Smooth muscle cell (in vitro differentiated cells): Measurements from ENCODE around the gene C6orf132. TPM values are rescaled to one million over a fixed set of nuclear protein-coding genes. Genes with fewer than 3 reads are reported as not detected.

ENCODE experiments used
- DNase-seq: peaks from one replicate; lab custom pipeline; 2025; ENCODE audit not compliant: unreplicated experiment; lab: John Stamatoyannopoulos, UW
- H2AFZ ChIP-seq: fragments of 200-600 bp; sonication (generic); 2 replicates; pipeline ENCODE4 v1.6.0; 2016; ENCODE audit warnings: antibody characterized with exemption, low read depth, mild to moderate bottlenecking
- H3F3A ChIP-seq: fragments of 200-600 bp; sonication (generic); 2 replicates; pipeline ENCODE4 v1.6.0; 2017; ENCODE audit warnings: antibody characterized with exemption, low read depth
- H3K27ac ChIP-seq: fragments of 200-600 bp; sonication (generic); 2 replicates; pipeline ENCODE4 v1.5.1; 2016; ENCODE audit warnings: low read depth, mild to moderate bottlenecking
- H3K27me3 ChIP-seq: fragments of 200-600 bp; sonication (generic); 2 replicates; pipeline ENCODE4 v1.6.1; 2016; ENCODE audit warnings: low read depth, mild to moderate bottlenecking
- H3K36me3 ChIP-seq: fragments of 200-600 bp; sonication (generic); 2 replicates; pipeline ENCODE4 v1.5.1; 2016; ENCODE audit warnings: low read depth
- H3K4me1 ChIP-seq: fragments of 200-600 bp; sonication (generic); 2 replicates; pipeline ENCODE4 v1.5.1; 2016; ENCODE audit warnings: low read depth
- H3K4me2 ChIP-seq: fragments of 200-600 bp; sonication (generic); 2 replicates; pipeline ENCODE4 v1.6.0; 2016; ENCODE audit warnings: mild to moderate bottlenecking
- H3K4me3 ChIP-seq: fragments of 200-600 bp; sonication (generic); 2 replicates; pipeline ENCODE4 v1.5.1; 2016; ENCODE audit warnings: mild to moderate bottlenecking
- H3K79me2 ChIP-seq: fragments of 200-600 bp; sonication (generic); 2 replicates; pipeline ENCODE4 v1.6.0; 2016; ENCODE audit warnings: low read depth, mild to moderate bottlenecking
- H3K9ac ChIP-seq: fragments of 200-600 bp; sonication (generic); 2 replicates; pipeline ENCODE4 v1.6.0; 2016; ENCODE audit warnings: low read depth
- H3K9me3 ChIP-seq: fragments of 200-600 bp; sonication (generic); replicated peaks from 2 replicates; pipeline ENCODE4 v1.5.1; 2016; ENCODE audit warnings: low read depth
- H4K20me1 ChIP-seq: fragments of 200-600 bp; sonication (generic); 2 replicates; pipeline ENCODE4 v1.6.0; 2016; ENCODE audit warnings: low read depth
- CTCF ChIP-seq: fragments of 200-600 bp; sonication (generic); IDR thresholded peaks from 2 replicates; pipeline ENCODE4 v1.5.1; 2017; ENCODE audit warnings: borderline replicate concordance, mild to moderate bottlenecking, antibody characterized with exemption; ENCODE audit not compliant: insufficient read depth, poor library complexity, severe bottlenecking
- WGBS: methylation state at CpG from one replicate; pipeline ENCODE4 v1.1.7; 2016; ENCODE audit warnings: low lambda C conversion rate; 5-methylcytosine and 5-hydroxymethylcytosine counted together
- polyA plus RNA-seq: library from polyadenylated mRNA; unstranded; fragments of >200 nt; fragmentation: Nextera tagmentation; extraction: Ambion mirVana; gene quantifications from 2 replicates; pipeline ENCODE4 v1.2.1, GENCODE V29; 2016
- total RNA-seq: library from RNA; depleted of rRNA; stranded (reverse); fragments of >200 nt; gene quantifications from 2 replicates; pipeline ENCODE4 v1.2.3, GENCODE V29; 2014

Gene C6orf132
- total and polyA plus RNA-seq, 2 experiments from 2014 or later: 1.4 to 4.9 TPM

- no peak overlapping the region for H3K4me2 ChIP-seq
- H3F3A ChIP-seq: peaks cover 5% of the 10 kb centered on the region
- H3K79me2 ChIP-seq: no peaks in the 10 kb centered on the region
- no peaks in the 10 kb centered on the region for H3K36me3 ChIP-seq
- no peaks in the 10 kb centered on the region for H3K27me3 ChIP-seq
- H4K20me1 ChIP-seq: no peaks in the 10 kb centered on the region
- H3K27ac ChIP-seq: no peak overlapping the region
- H3K9ac ChIP-seq: no peak overlapping the region
- no peak for DNase-seq
- no peak overlapping the region for H2AFZ ChIP-seq
- no peak for TF ChIP-seq CTCF
- no peaks in the 10 kb centered on the region for H3K9me3 ChIP-seq
- H3K4me3 ChIP-seq: no peak overlapping the region
- 85% methylated on average over 17 of the region's 19 CpGs for WGBS
- peaks cover 5% of the 10 kb centered on the region for H3K4me1 ChIP-seq
These were observed 36.1 kb downstream of the C6orf132 start for GRCh38 chr6:42106112-42107023.

GRCh38 chr6:42105709-42106108 is 36.7 kb downstream of the C6orf132 start:
- H3K27ac ChIP-seq: no peak overlapping the region
- no peak overlapping the region for H2AFZ ChIP-seq
- H3K9ac ChIP-seq: no peak overlapping the region
- H3K4me3 ChIP-seq: no peak overlapping the region
- H4K20me1 ChIP-seq: no peaks in the 10 kb centered on the region
- no peak overlapping the region for H3K4me2 ChIP-seq
- H3K36me3 ChIP-seq: no peaks in the 10 kb centered on the region
- no peaks in the 10 kb centered on the region for H3K27me3 ChIP-seq
- H3K4me1 ChIP-seq: peaks cover 8% of the 10 kb centered on the region
- DNase-seq: no peak
- TF ChIP-seq CTCF: no peak
- H3F3A ChIP-seq: peaks cover 10% of the 10 kb centered on the region
- WGBS: 85% methylated on average over 1 of the region's 1 CpG
- no peaks in the 10 kb centered on the region for H3K79me2 ChIP-seq
- no peaks in the 10 kb centered on the region for H3K9me3 ChIP-seq

GRCh38 chr6:42105156-42105648 is 37.2 kb downstream of the C6orf132 start:
- TF ChIP-seq CTCF: no peak
- Histone ChIP-seq H3K27me3 (no peaks in the 10 kb centered on the region), H3K9ac (no peak overlapping the region), H3K4me2 (peak overlapping the region; percentile 91), H3K4me3 (no peak overlapping the region), H3K36me3 (no peaks in the 10 kb centered on the region), H3K4me1 (peaks cover 8% of the 10 kb centered on the region), H3K9me3 (no peaks in the 10 kb centered on the region), H2AFZ (no peak overlapping the region), H3K27ac (no peak overlapping the region), H4K20me1 (no peaks in the 10 kb centered on the region), H3K79me2 (no peaks in the 10 kb centered on the region), H3F3A (peaks cover 10% of the 10 kb centered on the region)
- no peak for DNase-seq
- WGBS: 90% methylated on average over 17 of the region's 17 CpGs

- Histone ChIP-seq H2AFZ (peak overlapping the region; percentile 73), H3K36me3 (no peaks in the 10 kb centered on the region), H3K4me2 (peak overlapping the region; percentile 91), H3K9me3 (no peaks in the 10 kb centered on the region), H3F3A (peaks cover 10% of the 10 kb centered on the region), H3K9ac (peak overlapping the region; percentile 34), H3K4me3 (peak overlapping the region; percentile 53), H3K4me1 (peaks cover 12% of the 10 kb centered on the region), H3K27ac (no peak overlapping the region), H3K79me2 (no peaks in the 10 kb centered on the region), H3K27me3 (no peaks in the 10 kb centered on the region), H4K20me1 (no peaks in the 10 kb centered on the region)
- no peak for DNase-seq
- WGBS: 30% methylated on average over 14 of the region's 16 CpGs
- no peak for TF ChIP-seq CTCF
These were observed 37.7 kb downstream of the C6orf132 start for GRCh38 chr6:42104804-42105125.
